GM21447 (cell line): ENCODE data around the gene USP35.
"Not testable (repeated sequence)": the region's sequence is repeated elsewhere in the genome, so short reads cannot be mapped to it uniquely, and the experiment has no call there.

ENCODE experiments used
- ATAC-seq: cut with Tn5 transposase; IDR thresholded peaks from one replicate; pipeline ENCODE4 v1.9.1; 2021; ENCODE audit not compliant: unreplicated experiment

USP35 gene

DNA sequence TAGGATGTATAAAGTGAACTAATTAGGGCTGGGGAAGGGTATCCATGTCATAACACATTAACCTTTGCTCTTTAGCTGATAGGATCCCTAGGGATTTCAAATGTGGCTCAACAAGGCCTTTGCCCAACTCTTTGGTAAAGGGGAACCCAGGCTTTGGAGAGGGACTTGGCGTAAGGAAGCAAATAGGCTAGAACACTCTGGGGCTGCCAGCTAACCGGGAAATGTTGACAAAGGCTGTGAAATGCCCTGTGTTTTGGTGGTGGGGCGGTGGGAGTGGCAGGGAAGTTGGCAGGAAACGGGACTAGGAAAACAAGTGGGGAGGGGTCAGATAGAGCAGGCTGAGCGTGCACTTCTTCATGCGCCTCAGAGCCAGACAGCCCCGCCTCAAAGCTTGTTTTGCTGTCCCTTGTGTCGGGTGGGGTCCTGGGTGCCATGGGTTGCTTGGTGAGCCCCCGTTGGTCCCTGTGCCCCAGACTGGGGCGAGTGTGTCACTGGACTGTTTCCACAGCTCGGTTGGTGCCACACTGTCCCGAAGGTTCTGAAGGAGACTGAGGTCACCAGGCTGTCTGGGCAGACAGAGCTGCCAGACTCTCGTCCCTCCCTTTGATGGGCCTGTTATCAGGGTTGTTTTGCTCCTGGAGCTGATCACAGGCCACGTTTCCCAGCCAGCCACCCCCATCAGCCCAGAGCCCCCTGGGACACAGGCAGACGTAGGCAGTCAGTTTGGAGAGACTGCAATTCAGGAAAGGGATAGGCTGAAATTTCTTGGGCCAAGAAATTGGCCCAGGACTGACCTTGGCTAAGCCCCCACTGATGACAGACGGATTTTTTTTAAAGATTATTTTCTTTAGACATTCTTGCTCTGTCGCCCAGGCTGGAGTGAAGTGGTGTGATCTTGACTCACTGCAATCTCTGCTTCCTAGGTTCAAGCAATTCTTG is 19.9 kb upstream of the USP35 start:
- no peak for ATAC-seq

DNA sequence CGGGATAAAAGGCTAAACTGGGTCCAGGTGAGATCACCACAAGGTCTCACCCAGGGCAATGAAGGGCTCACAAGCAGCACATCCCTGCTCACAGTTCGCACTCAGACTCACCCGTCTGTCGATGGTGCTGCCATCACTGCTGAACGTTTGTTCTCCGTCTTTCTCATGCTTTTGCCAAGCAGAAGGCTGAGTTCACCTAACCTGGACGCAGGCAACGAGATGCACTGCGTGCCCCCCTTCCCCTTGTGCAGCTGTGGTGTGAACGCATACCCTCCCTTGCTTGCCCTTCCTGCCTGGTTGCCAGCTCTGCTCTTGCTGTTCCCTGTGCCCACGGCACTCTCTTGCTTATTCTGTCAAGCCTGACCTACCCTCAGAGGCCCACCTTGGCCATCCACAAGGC is 18.3 kb upstream of the USP35 start:
- ATAC-seq: no peak

DNA sequence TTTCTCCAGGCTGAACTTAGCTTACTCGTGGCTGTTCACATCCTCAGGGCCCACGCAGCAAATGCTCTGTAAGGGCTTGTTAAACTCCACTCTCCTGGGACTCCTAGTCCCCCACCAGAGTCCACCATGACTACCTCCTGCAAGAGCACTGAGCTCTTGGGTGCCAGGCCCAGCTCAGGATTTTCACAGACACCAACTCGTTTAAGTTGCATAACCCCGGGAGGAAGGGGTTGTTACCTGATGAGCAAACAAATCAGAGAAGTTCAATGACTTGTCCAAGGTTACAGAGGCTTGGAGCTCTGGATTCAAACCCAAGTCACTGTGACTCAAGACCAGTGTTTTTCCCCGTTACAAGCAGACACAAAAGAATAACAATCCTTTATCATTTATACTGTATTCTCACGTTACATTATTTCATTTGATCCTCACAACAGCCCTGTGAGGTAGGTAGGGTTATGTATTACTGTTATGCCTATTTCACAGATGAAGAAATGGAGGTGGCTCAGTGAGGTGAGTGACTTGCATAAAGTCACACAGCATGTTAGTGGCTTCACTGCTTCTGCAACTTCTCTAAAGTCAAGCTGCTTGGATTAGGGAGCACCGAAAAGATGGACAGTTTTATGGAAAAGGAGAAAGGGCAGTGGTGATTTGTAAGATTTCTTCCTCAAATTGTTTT is 17.7 kb upstream of the USP35 start:
- no peak for ATAC-seq

DNA sequence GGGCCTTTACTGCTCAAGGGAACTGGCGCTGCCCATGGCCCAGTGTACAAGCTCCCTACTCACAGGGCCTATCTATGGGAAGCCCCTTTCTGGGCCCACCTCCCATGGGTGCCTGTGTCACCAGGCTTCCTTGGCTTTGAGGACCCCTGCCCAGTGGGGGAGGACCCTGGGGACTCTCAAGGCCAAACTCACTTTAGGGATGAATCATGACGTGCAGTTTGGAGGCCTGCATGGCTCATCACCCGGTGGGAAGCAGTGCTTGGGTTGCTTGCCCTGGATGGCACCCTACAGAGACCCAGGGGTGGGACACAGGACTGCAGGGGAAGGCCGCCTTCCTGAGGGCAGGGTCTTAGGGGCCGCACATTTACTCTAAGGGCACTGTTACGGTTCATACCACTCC is 16.8 kb upstream of the USP35 start:
- ATAC-seq: no peak

DNA sequence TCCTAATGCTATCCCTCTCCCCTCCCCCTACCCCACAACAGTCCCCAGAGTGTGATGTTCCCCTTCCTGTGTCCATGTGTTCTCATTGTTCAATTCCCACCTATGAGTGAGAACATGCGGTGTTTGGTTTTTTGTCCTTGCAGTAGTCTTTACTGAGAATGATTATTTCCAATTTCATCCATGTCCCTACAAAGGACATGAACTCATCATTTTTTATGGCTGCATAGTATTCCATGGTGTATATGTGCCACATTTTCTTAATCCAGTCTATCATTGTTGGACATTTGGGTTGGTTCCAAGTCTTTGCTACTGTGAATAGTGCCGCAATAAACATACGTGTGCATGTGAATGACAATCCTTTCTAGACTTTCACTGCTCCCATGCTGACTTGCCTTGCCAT is 12.9 kb upstream of the USP35 start:
- ATAC-seq: not testable (repeated sequence)

DNA sequence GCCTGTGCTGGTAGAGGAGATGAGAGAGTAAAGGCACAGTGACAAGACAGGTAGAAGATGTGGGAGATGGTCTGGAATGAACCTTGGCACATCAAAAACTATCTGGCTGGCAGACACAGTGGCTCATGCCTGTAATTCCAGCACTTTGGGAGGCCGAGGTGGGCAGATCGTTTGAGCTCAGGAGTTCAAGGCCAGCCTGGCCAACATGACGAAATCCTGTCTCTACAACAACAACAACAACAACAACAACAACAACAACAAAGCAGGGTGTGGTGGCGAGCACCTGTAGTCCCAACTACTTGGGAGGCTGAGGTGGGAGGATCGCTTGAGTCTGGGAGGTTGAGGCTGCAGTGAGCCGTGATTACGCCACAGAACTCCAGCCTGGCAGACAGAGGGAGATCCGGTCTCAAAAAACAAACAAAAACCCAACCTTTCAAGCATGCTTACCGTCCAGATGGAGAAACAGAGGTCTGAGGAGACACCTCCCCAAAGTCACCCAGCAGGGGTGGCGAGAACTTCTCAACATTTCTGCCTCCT is 12.0 kb upstream of the USP35 start:
- ATAC-seq: no peak

DNA sequence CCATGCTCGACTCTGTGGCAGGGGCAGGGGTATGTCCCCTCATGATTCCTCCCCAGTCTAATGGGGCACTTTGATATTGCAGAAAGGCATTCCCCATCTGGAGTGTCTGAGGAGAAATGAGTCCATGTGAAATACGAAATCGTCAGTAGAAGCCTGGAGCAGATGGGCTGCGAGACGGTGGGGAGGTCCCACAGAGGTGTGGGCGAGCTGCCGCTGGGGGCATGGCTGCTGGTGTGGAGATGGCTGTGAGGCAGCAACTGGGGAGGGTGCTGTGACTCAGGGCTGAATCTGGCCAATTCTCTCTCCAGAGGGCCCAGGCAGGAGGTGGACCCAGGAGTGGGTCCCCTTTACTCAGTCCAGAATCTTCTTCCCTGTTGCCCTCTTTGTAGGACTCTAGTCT is 11.5 kb upstream of the USP35 start:
- no peak for ATAC-seq

DNA sequence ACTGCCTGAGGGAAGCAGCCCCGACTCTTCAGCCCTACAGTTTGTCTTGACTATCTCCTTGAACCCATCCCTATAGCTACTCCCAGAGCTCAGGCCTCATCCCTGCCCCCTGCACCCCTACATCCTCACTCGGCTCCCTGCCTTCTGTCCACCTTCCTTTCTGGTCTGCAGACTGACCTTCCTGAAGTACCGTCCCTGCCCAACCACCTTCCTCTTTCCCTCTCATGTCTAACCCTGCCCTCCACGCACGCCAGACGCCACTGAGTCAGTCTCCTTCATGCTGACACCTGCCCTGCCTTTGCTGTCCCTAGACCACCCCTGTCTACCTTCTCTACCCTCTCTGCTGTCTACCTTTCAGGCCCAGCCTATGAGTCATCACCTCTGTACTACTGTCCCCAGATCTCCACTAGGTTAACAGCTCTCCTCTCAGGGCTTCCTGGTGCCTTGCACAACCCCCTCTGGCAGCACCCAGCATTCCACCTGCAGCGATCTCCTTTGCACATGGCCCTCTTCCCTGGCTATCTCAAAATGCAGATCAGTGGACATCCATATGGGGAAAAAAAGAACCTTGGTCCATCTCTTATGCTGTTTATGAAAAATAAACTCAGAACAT is 9.2 kb upstream of the USP35 start:
- no peak for ATAC-seq

DNA sequence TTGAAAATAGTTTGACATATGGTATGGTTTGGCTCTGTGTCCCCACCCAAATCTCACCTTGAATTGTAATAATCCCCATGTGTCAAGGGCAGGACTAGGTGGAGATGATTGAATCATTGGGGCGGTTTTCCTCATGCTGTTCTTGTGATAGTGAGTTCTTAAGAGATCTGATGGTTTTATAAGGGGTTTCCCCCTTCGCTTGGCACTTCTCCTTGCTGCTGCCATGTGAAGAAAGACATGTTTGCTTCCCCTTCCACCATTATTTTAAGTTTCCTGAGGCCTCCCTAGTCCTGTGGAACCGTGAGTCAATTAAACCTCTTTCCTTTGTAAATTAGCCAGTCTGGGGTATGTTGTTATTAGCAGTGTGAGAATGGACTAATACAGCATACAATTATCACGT is 8.0 kb upstream of the USP35 start:
- ATAC-seq: no peak

DNA sequence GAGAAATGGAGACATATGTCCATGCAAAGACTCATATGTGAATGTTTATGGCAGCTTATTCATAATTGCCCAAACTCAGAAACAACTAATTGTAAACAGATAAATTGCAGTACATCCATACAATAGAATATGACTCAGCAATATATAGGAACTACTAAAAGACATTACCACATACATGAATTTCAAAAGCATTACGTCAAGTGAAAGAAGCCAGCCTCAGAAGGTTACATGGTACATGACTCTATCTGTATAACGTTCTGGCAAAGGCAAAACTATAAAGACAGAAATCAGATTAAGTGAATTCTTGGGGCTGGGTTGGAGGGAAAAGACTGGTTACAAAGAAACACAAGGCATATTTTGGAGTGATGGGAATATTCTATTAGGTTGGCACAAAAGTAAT is 7.5 kb upstream of the USP35 start:
- no peak for ATAC-seq

DNA sequence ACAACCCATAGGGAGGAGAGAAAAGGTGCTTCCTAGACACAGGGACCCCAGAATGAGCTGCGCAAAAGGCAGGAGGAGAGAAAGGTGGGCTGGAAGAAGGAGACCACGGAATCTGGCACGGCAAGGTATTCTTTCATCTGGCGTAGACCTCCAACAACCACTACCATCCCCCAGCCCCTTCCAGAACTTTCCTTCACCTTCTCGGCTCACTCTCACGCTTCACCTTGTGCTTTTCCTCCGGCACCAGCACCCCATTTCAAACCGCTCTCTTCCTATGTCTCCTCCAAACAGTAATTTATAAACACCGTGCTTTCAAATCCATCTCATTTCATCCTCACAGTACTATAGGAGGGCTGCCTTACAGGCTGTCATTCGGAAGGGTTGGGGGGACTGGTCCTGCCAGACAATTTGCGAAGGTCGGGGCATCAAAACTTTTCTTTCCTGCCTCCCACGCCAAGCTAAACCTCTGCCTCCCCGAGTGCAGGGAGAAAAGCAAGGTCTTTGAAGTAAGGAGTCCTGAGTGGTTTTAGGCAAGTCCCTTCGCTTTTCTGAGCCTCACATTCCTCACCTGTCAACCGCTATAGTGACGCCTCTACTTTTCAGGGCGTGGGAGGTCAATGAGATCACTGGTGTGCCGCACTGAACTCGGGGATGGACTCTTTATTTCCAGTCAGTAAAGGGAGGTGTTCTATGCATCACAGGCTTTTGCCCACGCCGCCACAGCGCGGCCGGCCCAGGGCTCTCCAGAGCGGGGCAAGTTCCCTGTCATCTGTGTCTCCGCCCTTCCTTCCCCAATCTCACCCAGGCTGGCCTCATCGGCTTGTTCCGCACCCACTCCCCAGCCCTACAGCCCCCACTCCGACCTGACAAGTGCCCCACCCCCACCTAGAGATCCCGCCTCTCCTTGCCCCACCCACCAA is 1.1 kb upstream of the USP35 start:
- ATAC-seq: peak; percentile 20

DNA sequence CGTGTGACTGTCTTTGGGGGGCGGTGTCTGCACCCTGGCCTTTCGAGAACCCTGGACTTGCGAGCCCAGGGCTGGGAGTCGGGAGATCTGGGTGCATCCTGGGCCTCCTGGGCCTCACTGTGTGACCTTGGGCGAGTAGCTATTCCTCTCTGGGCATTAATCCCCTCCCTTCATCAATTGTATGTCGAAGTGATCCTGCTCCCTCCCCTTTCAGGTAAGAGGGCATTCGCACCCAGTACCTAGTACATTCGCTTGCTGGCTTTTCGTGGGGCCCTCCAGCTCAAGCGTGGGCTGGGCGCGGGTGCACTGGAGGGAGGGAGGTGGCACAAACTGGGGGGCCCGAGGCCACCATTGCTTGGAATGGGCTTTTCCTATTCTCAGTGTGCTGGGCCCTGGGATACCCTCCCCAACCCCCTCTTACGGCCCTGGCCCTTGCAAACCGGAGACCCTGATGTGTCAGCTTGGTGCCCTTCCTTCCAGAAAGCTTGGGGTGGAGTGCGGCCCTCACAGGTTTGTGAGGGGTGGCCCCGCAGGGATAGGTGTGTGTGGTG is 530 bp downstream of the USP35 start:
- no peak for ATAC-seq

DNA sequence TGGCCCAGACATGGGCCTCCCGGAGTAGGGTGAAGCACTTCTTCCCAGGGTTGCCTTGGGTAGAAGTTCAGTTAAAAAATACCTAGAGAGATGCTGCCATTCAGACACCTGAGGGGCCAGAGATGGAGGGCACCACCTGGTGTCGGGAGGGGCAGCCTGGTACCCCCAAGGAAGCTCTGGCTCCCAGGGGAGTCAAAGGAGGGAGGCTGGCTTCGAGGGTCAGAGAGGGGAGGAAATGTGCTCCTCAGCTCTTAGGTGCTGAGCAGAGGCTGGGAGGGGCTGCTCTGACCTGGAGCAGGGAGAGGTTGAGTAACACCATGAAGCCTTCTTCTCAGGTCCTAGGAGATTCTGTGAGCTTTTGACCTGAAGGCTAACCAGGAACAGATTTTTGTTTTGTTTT is 1.1 kb downstream of the USP35 start:
- ATAC-seq: no peak

DNA sequence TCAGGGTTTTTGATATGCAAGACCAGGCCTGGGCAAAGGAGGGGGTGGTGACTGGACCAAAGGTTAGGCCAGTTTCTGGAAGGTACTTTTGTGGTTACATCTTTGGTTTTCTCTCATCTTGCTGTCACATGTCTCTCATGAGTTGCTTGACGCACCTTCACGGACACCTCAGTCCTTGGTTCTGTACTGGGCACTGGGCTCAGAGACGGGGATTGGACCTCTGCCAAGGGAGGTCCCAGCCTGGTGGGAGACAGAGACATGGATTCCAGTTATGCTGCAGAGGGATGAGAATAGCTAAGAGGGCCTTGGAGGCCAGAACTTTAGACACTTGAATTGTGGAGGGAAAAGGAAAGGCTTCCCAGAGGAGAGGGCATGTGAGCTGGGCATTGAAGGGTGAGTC is 1.7 kb downstream of the USP35 start:
- ATAC-seq: no peak

DNA sequence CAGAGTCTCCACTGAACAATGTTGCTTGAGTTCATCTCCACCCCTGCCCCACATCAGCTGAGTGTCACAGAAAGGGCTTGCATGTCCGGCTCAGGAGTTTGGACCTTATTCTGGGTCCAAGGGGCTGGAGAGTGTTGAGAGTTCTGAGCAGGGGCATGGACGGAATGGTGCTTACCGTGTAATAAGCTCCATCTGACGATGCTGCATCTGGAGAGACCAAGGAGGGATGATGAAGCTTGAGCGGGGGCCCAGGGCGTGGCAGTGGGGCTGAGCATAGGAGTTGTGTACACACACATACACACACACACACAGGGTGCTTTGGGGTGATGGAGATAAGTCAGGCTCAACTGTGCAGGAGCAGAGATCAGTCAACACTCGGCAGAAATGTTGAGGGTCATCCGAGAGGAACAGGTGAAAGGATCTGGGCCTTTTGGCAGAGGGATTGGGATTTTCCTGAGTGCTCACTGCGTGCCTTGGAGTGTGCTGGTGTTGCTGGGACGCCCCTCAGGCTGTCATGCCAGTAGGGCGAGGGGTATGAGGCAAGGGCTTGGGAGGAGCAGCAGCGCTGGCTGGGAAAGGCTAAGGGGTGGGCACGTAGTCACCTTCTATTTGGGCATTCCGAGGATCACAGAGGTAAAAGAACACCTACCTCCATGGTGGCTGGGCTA is 2.3 kb downstream of the USP35 start:
- ATAC-seq: no peak

DNA sequence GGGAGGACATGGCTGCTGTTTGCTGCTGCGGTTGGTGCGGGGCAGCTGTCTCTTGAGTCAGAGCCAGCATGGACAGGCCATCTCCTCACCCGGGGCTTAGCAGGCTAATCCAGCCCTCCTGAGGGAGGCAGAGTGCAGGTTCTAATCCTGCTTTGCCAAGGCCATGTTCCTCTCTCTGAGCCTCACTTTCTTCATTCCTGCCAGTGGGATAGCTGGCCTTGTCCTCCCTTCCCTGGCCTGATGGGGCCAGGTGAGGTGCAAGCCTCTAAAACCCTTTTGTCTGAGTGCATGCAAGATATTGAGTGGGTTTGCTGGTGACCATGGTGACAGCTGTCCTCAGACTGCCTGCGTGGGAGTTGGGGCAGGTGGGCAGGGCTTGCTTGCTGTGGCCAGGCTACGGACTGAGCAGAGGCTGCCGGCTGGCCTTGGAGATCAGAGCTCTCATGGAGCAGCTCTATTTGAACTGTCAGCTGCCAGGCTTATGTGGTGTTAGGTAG is 3.6 kb downstream of the USP35 start:
- ATAC-seq: no peak

DNA sequence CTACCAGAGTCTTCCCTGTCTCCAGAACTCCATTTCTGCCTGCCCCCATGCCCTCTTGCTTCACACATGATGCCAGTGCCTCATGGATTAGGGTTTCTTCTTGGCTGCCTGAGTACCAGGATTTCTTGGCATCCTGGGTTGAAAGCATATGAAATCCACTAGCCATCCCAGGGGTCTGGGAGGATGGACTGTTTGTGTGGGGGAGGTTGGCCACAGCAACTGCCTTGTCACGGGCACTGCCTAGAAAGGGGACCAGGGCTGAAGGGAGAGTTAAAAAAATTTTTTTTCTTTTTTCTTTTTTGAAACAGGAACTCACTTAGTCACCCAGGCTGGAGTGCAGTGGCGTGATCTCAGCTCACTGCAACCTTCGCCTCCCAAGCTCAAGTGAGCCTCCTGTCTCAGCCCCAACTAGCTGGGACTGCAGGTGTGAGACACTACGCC is 4.2 kb downstream of the USP35 start:
- no peak for ATAC-seq

DNA sequence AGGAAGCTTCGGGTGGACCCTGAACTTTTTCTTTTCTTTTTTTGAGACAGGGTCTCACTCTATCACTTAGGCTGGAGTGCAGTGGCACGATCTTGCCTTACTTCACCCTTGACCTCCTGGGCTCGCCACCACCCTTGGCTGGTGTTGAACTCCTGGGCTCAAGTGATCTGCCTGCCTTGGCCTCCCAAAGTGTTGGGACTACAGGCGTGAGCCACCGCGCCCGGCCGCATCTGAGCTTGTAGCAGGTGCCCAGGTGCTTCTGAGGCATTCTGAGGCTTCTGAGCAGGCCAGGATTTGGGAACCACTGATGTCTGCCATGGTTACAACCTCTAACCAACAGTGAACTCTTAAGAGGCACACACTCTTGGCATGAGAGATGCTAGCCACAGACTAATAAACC is 5.1 kb downstream of the USP35 start:
- no peak for ATAC-seq

DNA sequence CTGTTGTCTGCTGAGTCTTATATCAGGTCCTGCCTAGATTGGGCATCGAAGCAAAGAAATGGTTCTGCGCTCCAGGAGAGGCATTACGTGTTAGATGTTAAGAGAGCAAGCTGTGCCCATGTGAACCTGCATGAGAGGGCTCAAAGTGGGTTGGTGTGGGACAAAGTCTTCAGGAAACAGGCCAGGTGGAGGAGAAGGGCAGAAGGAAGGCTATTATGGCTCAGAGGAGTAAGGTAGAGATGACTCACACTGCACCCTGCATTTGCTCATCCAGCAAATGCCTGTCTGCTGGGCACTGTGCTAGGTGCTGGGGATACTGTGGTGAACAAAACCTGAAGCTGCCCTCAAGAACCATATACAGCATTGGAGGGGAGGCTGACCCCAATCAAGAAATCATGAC is 5.8 kb downstream of the USP35 start:
- ATAC-seq: no peak
